PFSK-1 (cell line): ENCODE data around the gene HSD17B11.

Source experiments
- FOXP2 ChIP-seq: optimal IDR thresholded peaks from 2 replicates; pipeline ENCODE3; 2011; ENCODE audit warnings: borderline replicate concordance, control low read depth, inconsistent platforms; ENCODE audit not compliant: insufficient read depth; ENCODE audit errors: extremely low read length, extremely low read depth
- POLR2AphosphoS5 ChIP-seq: IDR thresholded peaks from 2 replicates; pipeline ENCODE4 v1.6.1; 2012; ENCODE audit warnings: low read depth, mild to moderate bottlenecking, control low read depth, low read length, moderate library complexity
- REST ChIP-seq, 2 experiments: IDR thresholded peaks; 2 replicates each; pipeline versions ENCODE4 v1.6.1 to v1.8.0; 2011 to 2012; ENCODE audit warnings: low read depth in 2 of 2, low read length in 2 of 2, control low read depth in 1 of 2, inconsistent platforms in 1 of 2, mild to moderate bottlenecking in 1 of 2, moderate library complexity in 1 of 2; ENCODE audit not compliant: insufficient read depth in 1 of 2
- SIN3A ChIP-seq: IDR thresholded peaks from 2 replicates; pipeline ENCODE4 v1.6.1; 2012; ENCODE audit warnings: mild to moderate bottlenecking, low read length, moderate library complexity, borderline replicate concordance; ENCODE audit not compliant: insufficient read depth
- TAF1 ChIP-seq: IDR thresholded peaks from 2 replicates; pipeline ENCODE4 v1.6.1; 2012; ENCODE audit warnings: low read length, control low read depth, borderline replicate concordance; ENCODE audit not compliant: insufficient read depth

The HSD17B11 gene

DNA sequence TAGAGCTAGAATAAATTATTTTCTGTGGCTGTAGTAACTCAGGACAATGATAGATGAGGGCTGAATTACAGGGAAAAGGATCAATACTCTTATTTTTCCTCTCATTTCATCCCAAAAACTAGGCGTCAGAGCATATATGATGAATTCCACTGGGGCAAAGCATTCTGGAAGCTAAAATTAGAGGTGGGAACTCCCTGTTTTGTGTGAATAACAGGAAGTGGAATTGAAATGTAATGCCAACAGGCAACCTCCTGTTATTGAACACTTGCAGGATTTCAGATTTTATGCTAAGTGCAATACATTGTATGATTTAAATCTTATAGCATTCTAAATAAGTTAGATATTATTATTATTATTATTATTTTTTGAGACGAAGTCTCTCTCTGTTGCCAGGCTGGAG is 20.9 kb downstream of the HSD17B11 start:
- TF ChIP-seq SIN3A (no peak), REST (IDR thresholded peaks at IDR 0.05; ENCODE audit: insufficient read depth in 1 of 2, low read depth in 2 of 2, low read length in 2 of 2) (no peak), TAF1 (no peak), POLR2AphosphoS5 (no peak), FOXP2 (no peak)

- TF ChIP-seq POLR2AphosphoS5 (no peak), TAF1 (no peak), REST (IDR thresholded peaks at IDR 0.05; ENCODE audit: insufficient read depth in 1 of 2, low read depth in 2 of 2, low read length in 2 of 2) (no peak), SIN3A (no peak), FOXP2 (no peak)
Measured at GRCh38 chr4:87366521-87367162, 24.3 kb downstream of the HSD17B11 start.

- no peak for TF ChIP-seq FOXP2
- no peak for TF ChIP-seq REST (IDR thresholded peaks at IDR 0.05; ENCODE audit: insufficient read depth in 1 of 2, low read depth in 2 of 2, low read length in 2 of 2)
- no peak for TF ChIP-seq SIN3A
- no peak for TF ChIP-seq POLR2AphosphoS5
- no peak for TF ChIP-seq TAF1
Measured at GRCh38 chr4:87365348-87365747, 25.6 kb downstream of the HSD17B11 start.

DNA sequence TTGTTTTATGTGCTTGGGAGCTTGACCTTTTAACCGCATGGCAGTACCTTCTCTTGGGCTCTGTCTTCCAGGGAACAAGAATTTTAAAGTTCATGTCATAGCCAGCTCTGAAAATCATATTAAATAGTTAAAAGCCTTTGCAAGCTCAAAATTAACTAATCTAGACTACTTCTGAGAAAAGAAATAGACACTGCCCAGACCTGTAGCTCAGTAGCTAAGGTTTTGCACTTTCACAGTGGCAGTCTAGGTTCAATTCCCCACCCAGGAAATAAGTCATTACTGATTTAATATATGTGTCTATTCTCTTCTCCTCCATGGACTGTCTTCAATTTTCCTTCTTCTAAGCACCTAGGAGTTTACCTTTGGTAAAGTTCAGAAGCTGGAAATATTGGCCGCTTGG is 27.4 kb downstream of the HSD17B11 start:
- no peak for TF ChIP-seq REST (IDR thresholded peaks at IDR 0.05; ENCODE audit: insufficient read depth in 1 of 2, low read depth in 2 of 2, low read length in 2 of 2)
- no peak for TF ChIP-seq SIN3A
- no peak for TF ChIP-seq TAF1
- TF ChIP-seq POLR2AphosphoS5: no peak
- no peak for TF ChIP-seq FOXP2

DNA sequence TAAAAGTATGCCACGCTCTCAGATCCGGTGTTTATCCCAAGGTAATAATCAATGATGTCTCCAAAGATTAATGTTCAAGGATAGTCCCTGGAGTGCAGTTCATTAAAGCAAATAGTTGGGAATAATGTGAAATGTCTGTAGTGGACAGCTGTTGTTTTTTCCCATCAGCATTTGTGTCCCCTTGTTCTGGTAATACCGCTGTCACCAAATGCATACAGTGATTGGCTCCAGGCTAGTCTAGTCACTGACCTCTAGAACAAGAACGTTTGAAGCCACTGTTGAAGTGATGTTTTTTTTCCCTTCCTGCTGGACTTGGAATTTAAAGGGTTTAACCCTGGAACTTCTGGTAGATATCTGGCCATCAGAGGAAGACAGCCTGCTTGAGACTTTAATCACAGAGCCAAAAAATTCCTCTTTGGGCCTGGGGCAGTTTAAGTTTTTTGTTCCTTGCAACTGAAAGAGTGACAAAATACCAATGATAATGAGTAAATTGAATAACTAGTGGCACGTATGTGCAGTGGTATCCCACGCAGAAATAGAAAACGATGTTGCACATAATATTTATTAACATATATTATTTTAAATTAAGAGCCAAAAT is 30.6 kb downstream of the HSD17B11 start:
- TF ChIP-seq FOXP2 (no peak), REST (IDR thresholded peaks at IDR 0.05; ENCODE audit: insufficient read depth in 1 of 2, low read depth in 2 of 2, low read length in 2 of 2) (no peak), SIN3A (no peak), TAF1 (no peak), POLR2AphosphoS5 (no peak)
